CD4-positive, alpha-beta T cell treated with Interleukin-4 for 4 hours (primary cell): ENCODE results near the gene MANEA.
"Not testable (repeated sequence)": the region's sequence is repeated elsewhere in the genome, so short reads cannot be mapped to it uniquely, and the experiment has no call there.

Experiments used
- DNase-seq: peaks from one replicate; pipeline ENCODE4 v3.0.0-alpha.2; 2020

MANEA gene, protein sequence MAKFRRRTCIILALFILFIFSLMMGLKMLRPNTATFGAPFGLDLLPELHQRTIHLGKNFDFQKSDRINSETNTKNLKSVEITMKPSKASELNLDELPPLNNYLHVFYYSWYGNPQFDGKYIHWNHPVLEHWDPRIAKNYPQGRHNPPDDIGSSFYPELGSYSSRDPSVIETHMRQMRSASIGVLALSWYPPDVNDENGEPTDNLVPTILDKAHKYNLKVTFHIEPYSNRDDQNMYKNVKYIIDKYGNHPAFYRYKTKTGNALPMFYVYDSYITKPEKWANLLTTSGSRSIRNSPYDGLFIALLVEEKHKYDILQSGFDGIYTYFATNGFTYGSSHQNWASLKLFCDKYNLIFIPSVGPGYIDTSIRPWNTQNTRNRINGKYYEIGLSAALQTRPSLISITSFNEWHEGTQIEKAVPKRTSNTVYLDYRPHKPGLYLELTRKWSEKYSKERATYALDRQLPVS

DNA sequence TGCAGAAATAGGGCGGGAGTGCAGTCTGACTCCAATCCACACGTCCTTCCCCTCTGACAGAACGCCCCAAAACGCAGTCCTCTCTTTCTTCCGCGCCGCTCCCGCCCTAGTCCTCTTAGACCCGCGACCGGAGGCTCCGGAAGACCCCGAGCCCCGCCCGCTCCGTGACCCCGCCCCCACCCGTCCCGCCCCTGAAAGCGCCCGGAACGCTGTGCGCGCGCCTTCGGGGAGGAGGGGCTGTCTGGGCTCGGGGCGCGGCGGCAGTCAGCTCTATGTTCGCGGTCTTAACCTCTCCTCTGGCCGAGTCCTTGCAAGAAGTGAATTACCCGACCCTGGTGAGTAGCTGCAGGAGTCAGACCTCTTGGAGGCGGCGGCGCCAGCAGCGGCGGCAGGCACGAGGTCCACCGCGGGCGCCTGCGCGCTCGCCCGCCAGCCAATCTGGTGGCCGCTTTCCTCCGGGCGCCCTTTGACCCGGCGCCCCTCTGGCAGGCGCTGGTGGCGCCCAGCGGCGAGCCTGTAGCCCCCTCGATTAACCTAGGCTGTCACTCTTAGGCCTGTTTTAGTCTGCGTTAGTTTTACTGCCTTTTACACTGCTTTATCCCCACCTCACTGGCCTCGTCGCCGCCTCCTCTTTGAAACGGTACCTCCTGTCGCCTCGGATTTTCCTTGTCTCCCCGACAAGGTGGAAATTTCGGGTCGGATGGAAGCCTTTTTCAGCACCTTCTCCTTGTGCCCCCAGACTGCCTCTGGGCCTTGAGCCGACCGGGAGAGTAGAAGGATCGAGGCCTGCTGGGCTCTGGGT is at the start of gene MANEA:
TSS of gene MANEA (plus strand) at position 232 of the 802 bp plus-strand sequence. CDS start 8,905 bp downstream, outside the sequence.
- DNase-seq, result peak; percentile 90

DNA sequence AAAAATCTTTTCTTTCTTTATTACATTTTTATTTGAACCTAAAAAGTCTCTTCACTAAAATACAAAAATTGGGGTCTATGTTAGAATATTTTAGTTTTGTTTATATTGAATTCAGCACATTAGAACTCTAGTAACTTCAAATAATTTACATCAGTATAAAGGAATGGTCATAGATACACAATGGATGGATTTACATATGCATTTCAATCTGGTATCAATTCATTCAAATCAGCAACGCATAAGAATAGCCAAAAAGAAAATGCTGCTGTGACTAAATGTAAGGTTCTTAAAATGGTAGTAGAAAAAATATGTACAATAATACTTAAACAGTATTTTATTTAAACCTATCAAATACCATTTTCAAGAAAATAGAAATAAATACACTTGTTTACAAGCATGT is 47.6 kb upstream of the MANEA start:
- no peak for DNase-seq

DNA sequence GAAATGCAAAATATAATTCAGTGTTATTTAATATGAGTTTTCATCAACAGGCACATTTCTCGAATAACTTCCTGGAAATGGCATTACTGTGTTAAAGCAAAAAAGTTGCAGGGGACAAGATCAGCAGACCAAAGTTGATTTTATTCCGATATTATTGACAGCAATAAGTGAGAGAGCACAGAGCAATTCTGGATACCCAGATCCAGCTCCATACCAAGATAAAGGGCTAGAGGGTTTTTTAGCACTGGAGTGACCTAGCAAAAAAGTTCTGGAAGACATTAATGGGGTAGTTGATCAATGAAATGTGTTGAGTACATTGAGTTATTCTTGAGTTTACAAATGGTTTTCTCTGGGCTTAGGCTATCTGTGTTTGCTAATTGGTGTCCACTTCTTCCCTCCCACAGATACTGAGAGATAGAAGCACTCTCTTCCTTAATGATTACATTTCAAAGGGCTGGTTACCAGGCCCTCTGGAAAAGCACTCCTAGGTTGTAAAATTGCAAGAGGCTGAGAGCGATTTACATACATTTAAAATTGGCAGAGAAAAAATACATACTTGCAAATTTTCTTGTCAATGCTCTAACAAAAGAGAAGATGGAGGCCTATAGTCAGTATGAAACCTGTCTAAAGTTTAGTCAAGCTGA is 47.0 kb upstream of the MANEA start:
- no peak for DNase-seq

DNA sequence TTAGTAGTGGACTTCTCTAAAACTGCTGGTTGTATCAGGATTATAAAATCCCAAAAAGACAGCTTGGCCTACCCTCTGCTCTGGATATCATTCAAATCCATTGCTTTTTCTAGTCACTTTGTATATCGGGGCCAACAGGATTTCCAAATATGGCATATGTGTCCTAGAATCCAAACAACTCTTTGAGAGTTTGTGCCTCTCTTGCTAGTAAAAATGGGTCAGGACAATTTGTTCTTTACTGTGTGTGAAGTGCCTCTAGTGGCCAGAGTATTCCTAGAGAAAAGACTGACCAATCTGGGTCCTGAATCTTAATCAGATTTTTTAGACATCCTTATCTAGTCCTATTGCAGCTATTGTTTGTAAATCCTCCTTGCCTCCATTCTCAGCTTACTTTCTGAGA is 33.5 kb upstream of the MANEA start:
- no peak for DNase-seq

DNA sequence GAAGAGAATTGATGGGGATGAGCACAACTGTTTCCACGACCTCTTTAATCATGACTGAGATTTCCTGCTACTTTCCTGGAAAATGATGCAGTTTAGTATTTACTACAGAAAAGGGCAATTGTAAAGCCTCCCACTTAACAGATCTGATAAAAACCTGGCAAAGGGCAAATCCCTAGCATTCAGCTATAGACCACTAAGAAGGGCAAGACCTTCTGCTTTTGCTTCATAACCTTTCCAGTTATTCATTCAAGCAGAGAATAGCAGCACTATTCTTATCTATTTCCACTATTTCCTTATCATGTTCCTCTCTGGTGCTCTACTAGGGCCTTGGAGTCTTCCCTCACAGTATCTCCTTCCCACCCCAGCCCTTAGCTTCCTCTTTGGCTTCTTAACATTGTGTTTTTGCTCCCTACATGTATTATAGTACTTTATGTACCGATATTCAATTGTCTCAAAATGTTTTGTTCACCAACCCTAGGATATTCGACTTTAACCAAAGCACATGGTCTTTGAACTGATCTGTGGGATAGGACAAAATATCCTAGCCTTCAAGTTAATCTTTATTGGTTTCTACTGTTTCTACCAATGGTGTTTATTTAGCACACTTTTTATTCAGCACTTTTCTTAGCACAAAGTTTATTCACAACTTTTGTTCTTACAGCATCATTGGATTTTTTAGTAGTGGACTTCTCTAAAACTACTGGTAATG is 32.7 kb upstream of the MANEA start:
- DNase-seq, result no peak

DNA sequence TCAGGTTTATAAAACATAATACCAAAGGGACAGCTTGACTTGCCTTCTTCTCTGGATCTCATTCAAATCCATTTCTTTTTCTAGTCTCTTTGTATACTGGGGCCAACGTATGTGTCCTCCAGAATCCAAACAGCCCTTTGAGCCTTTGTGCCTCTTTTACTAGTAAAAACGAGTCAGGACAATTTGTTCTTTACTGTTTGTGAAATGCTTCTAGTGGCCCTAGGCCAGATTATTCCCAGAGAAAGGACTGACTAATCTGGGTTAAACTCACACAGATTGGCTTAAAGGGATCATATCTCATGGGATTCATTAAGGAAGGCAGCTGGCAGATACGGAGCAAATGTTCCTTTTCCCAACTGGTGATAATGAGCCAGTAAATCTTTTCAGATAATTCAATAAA is 32.1 kb upstream of the MANEA start:
- no peak for DNase-seq

DNA sequence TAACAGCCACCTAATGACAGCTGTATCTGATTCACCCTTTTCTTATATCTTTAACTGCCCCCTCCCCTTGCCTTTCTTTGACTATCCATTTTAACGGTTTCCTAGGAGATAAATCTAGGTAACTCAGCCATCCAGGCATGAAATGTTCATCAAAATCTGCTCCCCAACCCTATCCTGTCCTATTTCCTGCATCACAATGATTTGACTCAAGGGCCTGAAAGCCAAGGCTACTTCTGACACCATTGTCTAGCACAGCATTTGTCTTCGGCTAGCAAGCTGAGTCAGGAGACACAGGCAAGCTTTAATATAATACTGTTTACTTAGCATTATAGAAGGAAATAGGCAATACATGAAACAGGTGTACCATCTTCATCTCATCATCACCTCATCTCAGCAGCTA is 31.6 kb upstream of the MANEA start:
- DNase-seq, result no peak

DNA sequence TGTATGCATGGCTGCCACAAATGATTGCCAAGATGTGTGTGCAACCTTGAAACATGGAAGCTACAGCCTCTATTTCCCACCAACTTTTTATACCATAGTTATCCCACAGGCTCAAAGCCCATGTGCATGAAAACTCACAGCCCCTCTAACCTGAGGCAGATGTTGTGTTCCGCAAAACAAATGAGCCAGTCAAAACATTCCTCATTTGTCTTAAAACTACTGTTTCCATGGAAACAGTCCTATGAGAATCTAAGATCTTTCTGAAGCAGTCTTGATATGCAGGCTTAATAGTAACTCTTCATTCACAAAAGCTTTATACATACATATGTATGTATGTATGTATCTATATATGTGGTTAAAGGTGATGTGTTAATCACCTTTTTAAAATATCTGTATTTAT is 31.2 kb upstream of the MANEA start:
- DNase-seq, result no peak

DNA sequence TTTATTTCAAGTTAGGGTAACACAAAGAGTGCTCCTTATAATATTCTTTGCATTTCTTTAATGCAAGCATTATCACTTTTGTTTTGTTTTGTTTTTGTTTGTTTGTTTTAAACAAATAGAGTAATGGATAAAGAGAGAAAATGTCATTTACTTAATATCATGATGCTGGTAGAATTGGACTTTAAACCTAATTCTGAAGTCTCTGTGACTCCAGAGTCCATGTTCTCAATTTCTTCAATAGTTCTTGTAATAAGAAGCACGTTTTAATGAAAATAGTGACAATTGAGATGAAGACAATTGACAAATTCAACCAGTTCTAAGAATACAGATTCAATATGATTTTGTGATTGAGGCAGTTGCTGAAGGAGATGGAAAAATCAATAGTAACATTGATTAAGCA is 30.3 kb upstream of the MANEA start:
- DNase-seq, result no peak

DNA sequence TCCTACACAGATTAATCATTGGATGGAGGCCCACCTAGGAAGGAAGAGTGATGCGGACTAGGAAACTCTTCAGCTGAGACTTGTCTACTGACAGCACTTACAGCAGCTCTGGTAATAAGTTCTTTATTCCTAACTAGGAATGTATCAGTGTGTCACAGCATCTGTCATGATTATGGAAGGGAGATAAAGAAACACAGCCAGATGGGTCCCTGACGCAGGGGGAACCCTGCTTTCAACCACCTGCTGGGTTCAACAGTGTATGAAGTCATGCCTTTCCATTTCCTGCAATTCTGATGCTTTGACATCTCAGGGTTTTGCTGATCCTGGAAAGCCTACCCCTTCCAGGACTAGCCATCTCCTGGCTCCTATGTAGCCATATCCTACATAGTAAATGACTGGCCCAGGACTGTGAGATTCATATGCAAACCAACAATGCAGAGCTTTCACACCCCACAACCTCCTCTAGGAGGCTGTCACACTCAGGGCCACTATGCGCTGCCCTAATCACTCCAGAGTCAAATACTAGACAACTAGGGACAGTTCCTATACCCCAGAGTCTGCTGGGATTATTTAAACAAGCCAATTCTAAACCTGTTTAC is 29.0 kb upstream of the MANEA start:
- no peak for DNase-seq

DNA sequence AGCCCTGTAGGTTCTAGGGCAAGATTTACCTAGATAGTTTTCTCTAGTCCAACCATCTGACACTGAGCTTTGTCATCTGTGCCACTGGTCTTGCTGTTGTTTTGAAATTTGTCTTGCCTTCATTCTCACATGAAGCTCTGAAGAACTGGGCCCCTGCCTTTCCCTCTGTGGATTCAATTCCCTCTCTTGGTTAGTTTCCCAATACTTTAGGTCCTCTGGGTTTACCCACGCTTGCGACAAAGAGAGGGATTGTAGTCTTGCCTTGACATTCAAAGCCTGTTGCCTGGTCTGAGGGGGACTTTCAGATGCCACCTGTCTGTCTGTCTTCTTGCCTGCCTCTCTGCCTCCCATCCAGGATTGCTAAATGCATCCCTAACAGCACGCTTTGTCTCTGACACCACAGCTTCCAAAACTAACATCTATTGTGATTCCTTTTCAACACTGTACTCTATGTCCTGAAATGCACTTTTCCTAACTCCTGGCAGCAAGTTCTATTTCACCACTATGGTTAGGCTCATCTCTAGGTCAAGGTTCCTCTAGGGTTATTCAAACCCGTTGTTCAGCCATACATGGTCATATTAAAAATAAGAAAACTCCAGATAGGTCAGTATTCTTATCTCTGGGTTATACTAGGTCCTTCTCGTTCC is 25.5 kb upstream of the MANEA start:
- DNase-seq, result no peak

DNA sequence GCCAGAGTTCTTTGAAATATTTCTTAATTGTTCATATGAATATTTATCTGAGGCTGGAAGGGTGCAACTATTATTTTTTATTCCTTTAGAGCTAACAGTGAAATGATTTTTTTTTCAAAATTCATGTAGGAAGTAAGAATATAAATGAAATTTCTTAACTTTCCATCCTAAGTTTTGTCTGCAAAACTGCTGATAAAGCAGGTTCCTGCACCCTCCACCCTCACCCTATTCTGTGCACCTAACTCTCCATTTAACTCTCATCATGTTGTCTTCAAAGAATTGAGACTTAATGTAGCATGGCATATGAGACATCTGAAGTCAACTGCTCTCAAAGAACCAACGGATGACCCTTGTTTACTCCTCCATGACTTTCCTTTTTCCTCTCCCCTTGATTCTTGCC is 23.5 kb upstream of the MANEA start:
- DNase-seq, result no peak

DNA sequence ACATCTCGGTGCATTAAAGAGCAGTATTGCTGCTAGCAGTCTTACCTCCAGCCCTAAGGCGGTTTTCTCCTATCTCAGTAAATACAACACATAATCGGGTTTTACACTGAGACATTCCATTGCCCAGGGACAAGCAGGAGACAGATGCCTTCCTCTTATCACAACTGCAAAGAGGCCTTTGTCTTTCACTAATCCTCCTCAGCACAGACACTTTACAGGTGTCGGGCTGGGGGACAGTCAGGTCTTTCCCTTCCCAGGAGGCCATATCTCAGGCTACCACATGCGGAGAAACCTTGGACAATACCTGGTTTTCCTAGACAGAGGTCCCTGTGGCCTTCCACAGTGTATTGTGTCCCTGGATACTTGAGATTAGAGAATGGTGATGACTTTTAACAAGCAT is 16.4 kb upstream of the MANEA start:
- not testable (repeated sequence) for DNase-seq

DNA sequence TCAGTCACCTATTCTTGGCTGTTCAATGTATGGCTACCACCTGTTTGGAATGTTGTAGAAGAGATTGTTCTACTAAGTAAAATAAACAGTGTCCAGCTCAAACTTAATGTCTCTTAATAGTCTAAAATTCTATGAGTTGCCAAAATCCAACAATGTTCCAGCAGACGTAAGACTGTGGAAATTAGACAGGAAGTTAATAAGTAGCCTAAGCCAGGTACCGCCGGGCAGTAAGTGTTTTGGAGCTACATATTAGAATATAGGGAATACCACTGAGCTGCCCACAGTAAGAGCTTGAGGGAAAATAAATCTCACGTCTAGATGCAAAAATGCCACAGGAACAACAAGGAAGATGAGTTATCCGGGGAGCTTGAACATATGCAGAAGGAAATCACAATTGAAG is 7.8 kb upstream of the MANEA start:
- no peak for DNase-seq

DNA sequence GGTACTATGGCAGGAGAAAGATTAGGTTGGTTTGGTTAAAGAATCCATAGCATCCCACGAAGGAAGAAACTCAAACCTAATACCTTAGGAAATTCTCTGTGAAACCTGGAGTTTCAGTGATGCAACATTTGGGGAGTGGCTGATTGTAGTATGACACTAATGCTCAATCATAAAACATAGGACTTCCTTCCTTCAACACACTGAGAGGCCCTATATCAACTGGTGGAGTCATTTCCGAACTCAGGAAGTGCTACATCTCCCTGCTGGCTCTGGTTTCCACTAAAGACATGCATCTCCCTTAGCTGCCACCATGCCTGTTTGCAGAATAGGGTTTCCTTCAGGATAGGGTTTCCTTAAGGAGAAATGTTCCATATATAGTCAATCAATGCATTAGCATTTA is 5.2 kb upstream of the MANEA start:
- no peak for DNase-seq

DNA sequence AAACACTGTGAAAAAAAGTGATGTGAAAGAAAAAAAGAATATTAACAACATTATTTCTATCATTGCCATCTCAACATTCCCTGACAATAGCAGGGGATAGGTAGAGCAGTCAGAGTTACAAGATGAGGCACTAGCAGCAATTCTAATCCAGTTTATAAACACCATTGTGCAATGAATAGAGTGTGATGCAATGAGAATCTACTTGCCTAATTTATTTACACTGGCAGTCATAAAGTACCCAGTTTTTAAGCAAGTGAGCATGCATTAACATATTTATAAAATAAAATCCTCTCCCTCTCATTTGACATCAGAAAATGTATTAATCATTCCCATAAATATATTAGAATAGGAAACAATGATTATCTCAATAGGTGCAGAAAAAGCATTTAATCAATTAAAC is 2.5 kb upstream of the MANEA start:
- DNase-seq, result no peak

DNA sequence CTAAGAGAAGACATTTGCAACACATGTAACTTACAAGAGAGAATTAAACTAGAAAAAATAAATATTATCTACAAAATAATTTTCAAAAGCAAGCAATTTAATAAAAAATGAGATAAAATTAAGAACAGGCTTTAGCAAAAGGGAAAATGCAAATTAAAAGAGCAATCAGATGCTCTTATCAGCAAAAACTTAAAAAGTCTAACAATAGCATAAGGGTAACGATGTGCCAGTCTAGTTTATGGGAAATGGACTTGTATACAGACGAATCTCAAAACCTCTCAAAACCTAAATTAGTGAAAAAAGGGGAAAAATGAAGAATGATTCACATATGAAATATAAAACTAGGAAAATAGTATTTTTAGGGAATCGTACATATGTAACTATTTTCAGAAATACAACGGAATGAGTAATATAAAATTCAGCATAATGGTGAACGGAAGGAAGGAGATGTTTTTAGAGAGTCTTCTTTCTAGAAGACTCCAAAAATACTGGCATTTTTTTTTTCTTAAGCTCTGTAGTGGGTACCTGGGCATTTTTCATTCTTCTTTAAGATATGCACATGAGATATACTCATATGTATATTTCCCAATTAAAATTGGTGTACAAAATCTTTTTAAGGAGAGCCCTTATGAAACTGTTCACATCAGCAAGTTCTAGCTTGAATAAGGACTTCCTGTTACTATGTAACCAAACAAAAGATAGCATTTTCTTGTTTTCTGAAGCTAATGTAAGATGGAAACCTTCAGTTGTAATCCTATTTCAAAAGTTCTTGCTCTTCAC is 927 bp upstream of the MANEA start:
- peak; percentile 34 for DNase-seq

DNA sequence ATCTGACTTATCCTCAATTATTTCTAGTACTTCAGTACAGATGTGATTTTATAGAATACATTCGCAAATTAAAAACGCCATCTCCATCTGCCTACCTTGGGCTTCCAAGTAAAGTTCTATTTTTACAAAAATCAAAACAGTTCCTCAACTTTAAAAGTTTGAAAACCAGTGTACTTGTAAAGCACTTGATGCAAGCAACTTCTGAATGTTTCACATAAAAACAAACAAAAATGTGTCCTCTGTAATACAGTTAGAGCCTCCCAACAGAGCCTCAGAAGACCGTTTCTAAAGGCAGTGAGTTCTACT is 384 bp upstream of the MANEA start:
- DNase-seq, result no peak

DNA sequence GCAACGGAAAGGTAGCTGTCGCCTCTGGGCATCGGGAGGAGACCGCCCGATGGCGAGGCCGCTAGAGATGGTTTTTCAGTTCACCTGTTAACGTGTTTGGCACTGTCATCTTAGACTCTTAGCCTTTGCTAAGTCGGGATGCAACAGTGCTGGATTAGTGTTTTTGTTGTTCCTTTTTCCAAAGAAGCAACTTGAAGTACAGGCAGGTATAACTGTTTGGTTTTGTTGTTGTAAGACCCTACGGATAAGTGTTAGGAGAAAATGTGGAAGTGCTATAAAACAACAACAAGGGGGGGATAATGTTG is 723 bp downstream of the MANEA start:
- DNase-seq, result no peak

DNA sequence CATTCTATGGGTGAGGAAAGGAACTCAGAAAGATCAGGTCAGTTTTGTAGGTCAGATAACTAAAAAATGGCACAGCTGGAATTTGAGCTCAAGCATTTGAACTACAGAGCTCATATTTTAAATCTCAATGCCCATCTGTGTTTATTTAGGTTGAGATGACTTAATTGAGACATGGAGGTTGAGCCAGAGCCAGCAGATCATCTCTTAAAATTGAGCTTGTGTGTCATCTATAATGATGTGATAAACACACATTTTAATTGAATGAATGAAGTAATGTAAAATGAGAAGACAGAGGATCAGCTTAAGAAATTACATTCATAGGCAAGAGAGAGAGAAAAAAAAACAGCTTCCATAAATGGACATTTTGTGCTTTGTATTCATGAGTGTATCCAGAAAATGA is 3.7 kb downstream of the MANEA start:
- DNase-seq, result no peak

DNA sequence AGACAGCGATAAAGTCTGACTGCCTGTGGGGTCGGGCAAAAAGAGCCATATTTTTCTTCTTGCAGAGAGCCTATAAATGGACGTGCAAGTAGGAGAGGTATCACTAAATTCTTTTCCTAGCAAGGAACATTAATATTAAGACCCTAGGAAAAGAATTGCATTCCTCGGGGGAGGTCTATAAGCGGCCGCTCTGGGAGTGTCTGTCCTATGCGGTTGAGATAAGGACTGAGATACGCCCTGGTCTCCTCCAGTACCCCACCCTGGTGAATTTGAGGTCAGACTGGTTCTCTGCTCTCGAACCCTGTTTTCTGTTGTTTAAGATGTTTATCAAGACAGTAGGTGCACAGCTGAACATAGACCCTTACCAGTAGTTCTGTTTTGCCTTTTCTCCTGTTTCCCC is 6.9 kb downstream of the MANEA start:
- DNase-seq, result not testable (repeated sequence)

DNA sequence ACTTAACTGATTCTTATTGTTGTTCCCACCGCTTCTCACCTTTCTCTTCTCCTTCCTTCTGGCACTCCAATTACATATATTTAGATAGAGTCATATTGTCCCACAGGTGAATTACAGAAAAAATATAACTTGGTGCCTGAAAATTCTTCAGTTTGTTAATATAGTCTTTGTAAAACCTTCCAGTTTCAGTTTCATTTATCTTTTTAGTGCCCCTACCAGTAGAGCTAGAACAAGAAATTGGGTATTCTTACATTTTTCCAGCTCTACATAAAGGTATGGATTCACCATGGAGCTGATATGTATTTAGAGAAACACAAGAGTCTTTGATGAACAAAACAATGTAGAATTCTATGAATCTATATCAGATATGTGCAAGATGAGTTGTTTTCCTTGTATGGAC is 10.7 kb downstream of the MANEA start:
- DNase-seq, result no peak
